HepG2 (cell line): ENCODE data around the gene INPP4B. TPM values are rescaled to one million over a fixed set of nuclear protein-coding genes. Genes with fewer than 3 reads are reported as not detected.

ENCODE experiments used
- ATAC-seq: fragments of 200-7000 bp; cut with Tn5 transposase; 3 replicates; pipeline ENCODE4 v1.9.1; 2020; ENCODE audit warnings: mild to moderate bottlenecking, moderate library complexity
- BruUV-seq: library from RNA; stranded (reverse); fragments of 400-500 nt; replicated peaks from 2 replicates; lab custom pipeline; 2021; lab: Mats Ljungman, UMichigan
- CTCF ChIA-PET: fragments of 300-600 bp; formaldehyde crosslinking; extraction: SDS; loops from one replicate; lab custom pipeline; 2021; ENCODE audit warnings: low total read pairs, inconsistent platforms, low intra/inter-chr PET ratio; lab: Yijun Ruan, JAX
- POLR2A ChIA-PET: fragments of 350-600 bp; sonication (Branson Sonifier 250); formaldehyde crosslinking; loops from one replicate; lab custom pipeline; 2020; ENCODE audit warnings: antibody characterized with exemption, inconsistent platforms; lab: Yijun Ruan, JAX
- DNase-seq: peaks from one replicate; pipeline ENCODE4 v3.0.0-alpha.2; 2015; ENCODE audit warnings: low spot score
- FAIRE-seq: peaks from 3 replicates; lab custom pipeline; 2011; peaks lifted over from hg19 to GRCh38; lab: Jason Lieb, UNC
- H2AFZ ChIP-seq: one replicate; pipeline ENCODE4 v1.6.1; 2011; ENCODE audit warnings: low read length, inconsistent platforms
- H3K27ac ChIP-seq: fragments of 300-600 bp; 3 replicates; pipeline ENCODE4 v1.8.0; 2011; ENCODE audit warnings: mixed run types, mild to moderate bottlenecking, mixed read lengths, low read length, inconsistent platforms; ENCODE audit not compliant: insufficient read depth; ENCODE audit errors: extremely low read length
- H3K27me3 ChIP-seq, 2 experiments: fragments of 200-600 bp in 1 of 2; 2 replicates in 1 of 2; 3 replicates in 1 of 2; pipeline versions ENCODE4 v1.6.0 to v1.8.0; 2011; ENCODE audit warnings: low read length in 2 of 2, mild to moderate bottlenecking in 2 of 2, moderate library complexity in 2 of 2, inconsistent platforms in 1 of 2; ENCODE audit not compliant: insufficient read depth in 2 of 2, control insufficient read depth in 1 of 2
- H3K36me3 ChIP-seq, 2 experiments: fragments of 200-600 bp in 1 of 2; replicated peaks in 1 of 2; 2 replicates in 1 of 2; 3 replicates in 1 of 2; pipeline versions ENCODE4 v1.5.1 to v1.8.0; 2011; ENCODE audit warnings: low read length in 2 of 2, inconsistent platforms in 1 of 2; ENCODE audit not compliant: insufficient read depth in 2 of 2, control insufficient read depth in 1 of 2
- H3K4me1 ChIP-seq: 2 replicates; pipeline ENCODE4 v1.5.1; 2012; ENCODE audit warnings: low read length, inconsistent platforms; ENCODE audit not compliant: insufficient read depth
- H3K4me2 ChIP-seq: 2 replicates; pipeline ENCODE4 v1.6.0; 2011; ENCODE audit warnings: low read depth, low read length, inconsistent platforms
- H3K4me3 ChIP-seq, 3 experiments: fragments of 200-600 bp in 1 of 3; sonication (generic), shearing (Covaris generic) in 1 of 3; replicated peaks in 1 of 3; 2 replicates each; pipeline ENCODE4 v1.5.1; 2011 to 2016; ENCODE audit warnings: low read length in 3 of 3, inconsistent platforms in 2 of 3, low read depth in 2 of 3, mild to moderate bottlenecking in 2 of 3, control low read depth in 1 of 3, mixed read lengths in 1 of 3; ENCODE audit not compliant: insufficient read depth in 1 of 3
- H3K79me2 ChIP-seq: one replicate; pipeline ENCODE4 v1.6.1; 2011; ENCODE audit warnings: low read length, inconsistent platforms; ENCODE audit not compliant: insufficient read depth
- H3K9ac ChIP-seq: 2 replicates; pipeline ENCODE4 v1.6.0; 2011; ENCODE audit warnings: mild to moderate bottlenecking, low read depth, low read length, inconsistent platforms; ENCODE audit not compliant: insufficient read depth
- H3K9me3 ChIP-seq: 2 replicates; pipeline ENCODE4 v1.5.1; 2012; ENCODE audit warnings: mild to moderate bottlenecking, low read length
- H4K20me1 ChIP-seq: 2 replicates; pipeline ENCODE4 v1.6.0; 2011; ENCODE audit warnings: inconsistent platforms, mild to moderate bottlenecking, low read length, moderate library complexity; ENCODE audit not compliant: insufficient read depth
- HNF4A ChIP-seq: sonication (generic); formaldehyde crosslinking; IDR thresholded peaks from 2 replicates; pipeline ENCODE4 v1.4.0; 2020; ENCODE audit warnings: missing genetic modification reagents
- IKZF4 ChIP-seq: sonication (generic); formaldehyde crosslinking; IDR thresholded peaks from 2 replicates; pipeline ENCODE4 v1.5.1; 2020; ENCODE audit warnings: borderline replicate concordance, mild to moderate bottlenecking, low read depth, missing genetic modification reagents; ENCODE audit errors: not compliant biosample characterization
- NFYC ChIP-seq: IDR thresholded peaks from 2 replicates; pipeline ENCODE4 v1.6.1; 2016; ENCODE audit warnings: missing genetic modification reagents, missing compliant biosample characterization
- NKX3-1 ChIP-seq: sonication (generic); formaldehyde crosslinking; IDR thresholded peaks from 2 replicates; pipeline ENCODE4 v1.5.0; 2020; ENCODE audit warnings: missing genetic modification reagents
- REPIN1 ChIP-seq: sonication (generic); formaldehyde crosslinking; IDR thresholded peaks from 2 replicates; pipeline ENCODE4 v1.8.0; 2022; ENCODE audit warnings: missing genetic modification reagents, low read depth, mild to moderate bottlenecking, borderline replicate concordance
- RFX3 ChIP-seq: IDR thresholded peaks from 2 replicates; pipeline ENCODE4 v1.6.1; 2016; ENCODE audit warnings: missing biosample characterization, missing genetic modification reagents
- SAFB2 ChIP-seq: sonication (generic); formaldehyde crosslinking; IDR thresholded peaks from 2 replicates; pipeline ENCODE4 v1.5.1; 2020; ENCODE audit warnings: missing genetic modification reagents, low read depth, mild to moderate bottlenecking, borderline replicate concordance
- SP2 ChIP-seq: sonication (generic); formaldehyde crosslinking; IDR thresholded peaks from 2 replicates; pipeline ENCODE4 v1.5.1; 2020; ENCODE audit warnings: mild to moderate bottlenecking, missing genetic modification reagents
- ZMAT3 ChIP-seq: sonication (generic); formaldehyde crosslinking; conservative IDR thresholded peaks from 2 replicates; pipeline ENCODE4 v1.7.0; 2021; ENCODE audit warnings: missing genetic modification reagents
- ZNF543 ChIP-seq: sonication (generic); formaldehyde crosslinking; IDR thresholded peaks from 2 replicates; pipeline ENCODE4 v1.4.0; 2020; ENCODE audit warnings: mild to moderate bottlenecking, missing genetic modification reagents
- ZNF577 ChIP-seq: sonication (generic); formaldehyde crosslinking; IDR thresholded peaks from 2 replicates; pipeline ENCODE4 v1.4.0; 2020; ENCODE audit warnings: mild to moderate bottlenecking, low read depth, missing genetic modification reagents, borderline replicate concordance
- ZNF841 ChIP-seq: sonication (generic); formaldehyde crosslinking; IDR thresholded peaks from 2 replicates; pipeline ENCODE4 v1.8.1; 2023; ENCODE audit warnings: missing genetic modification reagents, borderline replicate concordance
- ZZZ3 ChIP-seq: sonication (generic); formaldehyde crosslinking; IDR thresholded peaks from 2 replicates; pipeline ENCODE4 v1.4.0; 2020; ENCODE audit warnings: missing genetic modification reagents, mild to moderate bottlenecking, borderline replicate concordance
- WGBS: methylation state at CpG from one replicate; pipeline ENCODE4 v1.1.6; 2017; ENCODE audit warnings: low lambda C conversion rate; 5-methylcytosine and 5-hydroxymethylcytosine counted together
- in situ Hi-C: cut with HindIII; loops from 2 replicates; pipeline ENCODE4 v1.10.0; 2017; ENCODE audit warnings: low pct_unique_long_range_greater_than_20kb; ENCODE audit not compliant: extremely low pct_ligation_motif_present
- intact Hi-C: fragments of 100-400 bp; cut with micrococcal nuclease; formaldehyde crosslinking; loops from one replicate; pipeline ENCODE4 v1.10.0; 2022; ENCODE audit not compliant: unreplicated experiment
- polyA plus RNA-seq, 8 experiments: library from polyadenylated mRNA; depleted of rRNA in 3 of 8; stranded (reverse) in 7 of 8; unstranded in 1 of 8; fragments of >200 nt; fragmentation: Illumina TruSeq in 4 of 8; extraction: Trizol in 4 of 8; gene quantifications; 2 replicates each; pipeline versions ENCODE4 v1.2.1 to v1.2.3, GENCODE V29; 2011 to 2016; ENCODE audit warnings: low read depth in 4 of 8, missing spikeins in 1 of 8, mixed read lengths in 1 of 8; ENCODE audit not compliant: insufficient read depth in 1 of 8
- total RNA-seq, 5 experiments: library from RNA; depleted of rRNA; stranded (reverse); fragments of >200 nt; fragmentation: Illumina TruSeq; extraction: Trizol; gene quantifications; 2 replicates each; pipeline ENCODE4 v1.2.3, GENCODE V29; 2016; ENCODE audit warnings: low read depth in 1 of 5
- TF ChIP-seq, protein P1 (sequence below): sonication (generic); formaldehyde crosslinking; IDR thresholded peaks from 2 replicates; pipeline ENCODE4 v1.5.1; 2020; ENCODE audit warnings: missing genetic modification reagents, mild to moderate bottlenecking, borderline replicate concordance

The INPP4B gene
- total and polyA plus RNA-seq, 2 of the 13 experiments (the other 11 are each of a cell fraction or from before 2014, with no cell fraction given): not detected

DNA sequence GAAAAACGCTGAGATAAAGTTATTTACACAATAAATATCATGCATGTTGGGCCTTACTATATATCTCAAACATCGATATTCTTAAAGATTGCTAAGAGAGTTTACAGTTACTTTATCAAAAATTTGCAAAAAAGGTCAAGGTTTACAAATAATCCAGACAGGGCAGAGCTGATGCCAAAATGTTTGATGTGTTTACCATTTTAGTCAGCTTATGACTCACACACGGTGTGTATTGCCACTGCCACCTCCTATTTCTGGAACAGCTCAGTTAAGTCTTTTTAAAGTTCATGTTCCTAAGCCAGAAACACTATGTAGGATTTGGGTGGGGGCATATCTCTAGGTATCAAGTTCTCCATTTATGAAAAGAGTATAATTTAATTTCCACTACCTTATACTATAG is 580.6 kb downstream of the INPP4B start:
- ChIA-PET CTCF (no interaction called here), POLR2A (no interaction called here)
- Histone ChIP-seq H3K27ac (no peak overlapping the region), H3K36me3 (no peaks in the 10 kb centered on the region), H3K4me1 (no peaks in the 10 kb centered on the region), H4K20me1 (no peaks in the 10 kb centered on the region), H3K9me3 (no peaks in the 10 kb centered on the region), H2AFZ (no peak overlapping the region), H3K4me2 (no peak overlapping the region), H3K79me2 (no peaks in the 10 kb centered on the region), H3K4me3 (no peak overlapping the region), H3K9ac (no peak overlapping the region), H3K27me3 (no peaks in the 10 kb centered on the region)
- DNase-seq (no peak), ATAC-seq (no peak), FAIRE-seq (no peak)
- BruUV-seq: no TSS peak
- intact Hi-C loops: no loop called here
- WGBS: 0% methylated on average over 3 of the region's 3 CpGs
- TF ChIP-seq ZNF841 (CRISPR knock-in tag) (no peak), RFX3 (CRISPR knock-in tag) (no peak)
- in situ Hi-C loops: no loop called here

DNA sequence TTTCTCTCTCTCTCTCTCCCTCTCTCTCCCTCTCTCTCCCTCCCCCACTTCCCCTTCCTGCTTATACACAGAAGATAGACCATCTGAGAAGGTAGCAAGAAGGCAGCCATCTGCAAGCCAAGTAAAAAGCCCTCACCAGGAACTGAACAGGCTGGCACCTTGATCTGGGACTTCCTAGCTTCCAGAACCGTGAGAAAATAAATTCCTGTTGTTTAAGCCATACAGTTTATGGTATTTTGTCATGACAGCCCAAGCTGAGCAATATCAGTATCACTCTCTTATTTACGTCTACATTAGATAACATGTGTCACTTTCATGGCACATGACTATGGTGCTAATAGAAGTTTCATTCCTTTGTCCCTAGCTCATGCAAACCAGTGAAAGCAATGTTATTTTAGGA is 581.1 kb downstream of the INPP4B start:
- Histone ChIP-seq H3K4me3 (no peak overlapping the region), H3K79me2 (no peaks in the 10 kb centered on the region), H3K36me3 (no peaks in the 10 kb centered on the region), H3K27me3 (no peaks in the 10 kb centered on the region), H3K4me2 (no peak overlapping the region), H3K9me3 (no peaks in the 10 kb centered on the region), H4K20me1 (no peaks in the 10 kb centered on the region), H2AFZ (no peak overlapping the region), H3K4me1 (no peaks in the 10 kb centered on the region), H3K9ac (no peak overlapping the region), H3K27ac (no peak overlapping the region)
- in situ Hi-C loops: no loop called here
- 4% methylated on average over 2 of the region's 2 CpGs for WGBS
- no peak for FAIRE-seq
- no TSS peak for BruUV-seq
- no peak for TF ChIP-seq ZNF577
- no peak for TF ChIP-seq IKZF4 (CRISPR knock-in tag)
- no peak for TF ChIP-seq NKX3-1 (CRISPR knock-in tag)
- no peak for TF ChIP-seq SAFB2 (CRISPR knock-in tag)
- no peak for TF ChIP-seq REPIN1 (CRISPR knock-in tag)
- no peak for TF ChIP-seq HNF4A
- TF ChIP-seq, protein P1, sequence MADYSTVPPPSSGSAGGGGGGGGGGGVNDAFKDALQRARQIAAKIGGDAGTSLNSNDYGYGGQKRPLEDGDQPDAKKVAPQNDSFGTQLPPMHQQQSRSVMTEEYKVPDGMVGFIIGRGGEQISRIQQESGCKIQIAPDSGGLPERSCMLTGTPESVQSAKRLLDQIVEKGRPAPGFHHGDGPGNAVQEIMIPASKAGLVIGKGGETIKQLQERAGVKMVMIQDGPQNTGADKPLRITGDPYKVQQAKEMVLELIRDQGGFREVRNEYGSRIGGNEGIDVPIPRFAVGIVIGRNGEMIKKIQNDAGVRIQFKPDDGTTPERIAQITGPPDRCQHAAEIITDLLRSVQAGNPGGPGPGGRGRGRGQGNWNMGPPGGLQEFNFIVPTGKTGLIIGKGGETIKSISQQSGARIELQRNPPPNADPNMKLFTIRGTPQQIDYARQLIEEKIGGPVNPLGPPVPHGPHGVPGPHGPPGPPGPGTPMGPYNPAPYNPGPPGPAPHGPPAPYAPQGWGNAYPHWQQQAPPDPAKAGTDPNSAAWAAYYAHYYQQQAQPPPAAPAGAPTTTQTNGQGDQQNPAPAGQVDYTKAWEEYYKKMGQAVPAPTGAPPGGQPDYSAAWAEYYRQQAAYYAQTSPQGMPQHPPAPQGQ: no peak
- no peak for TF ChIP-seq ZMAT3
- TF ChIP-seq ZZZ3 (CRISPR knock-in tag): no peak
- TF ChIP-seq NFYC: no peak
- TF ChIP-seq SP2 (CRISPR knock-in tag): no peak
- TF ChIP-seq ZNF543 (CRISPR knock-in tag): no peak
- no peak for ATAC-seq
- ChIA-PET POLR2A (no interaction called here), CTCF (no interaction called here)
- no peak for DNase-seq
- intact Hi-C loops: no loop called here
